Endothelial cell of umbilical vein (primary cell): ENCODE results near the gene C19orf33. TPM values are rescaled to one million over a fixed set of nuclear protein-coding genes. Genes with fewer than 3 reads are reported as not detected.

Experiments
- BruUV-seq: library from RNA; stranded (reverse); fragments of 400-500 nt; replicated peaks from 2 replicates; lab custom pipeline; 2021; lab: Mats Ljungman, UMichigan
- CTCF ChIA-PET: fragments of 300-600, 350-600 bp; sonication (Branson Sonifier 250); formaldehyde crosslinking; loops from one replicate; lab custom pipeline; 2021; ENCODE audit warnings: antibody characterized with exemption, inconsistent platforms; lab: Charles Lee
- POLR2A ChIA-PET: fragments of 300-600, 350-600 bp; sonication (Branson Sonifier 250); formaldehyde crosslinking; loops from one replicate; lab custom pipeline; 2021; ENCODE audit warnings: antibody characterized with exemption, inconsistent platforms; lab: Charles Lee
- DNase-seq: peaks from one replicate; pipeline ENCODE4 v3.0.0-alpha.2; 2011; ENCODE audit warnings: low read depth, low spot score
- FAIRE-seq: peaks from 2 replicates; lab custom pipeline; 2011; peaks lifted over from hg19 to GRCh38; lab: Jason Lieb, UNC
- H2AFZ ChIP-seq: 2 replicates; pipeline ENCODE4 v1.6.0; 2012; ENCODE audit warnings: low read depth, low read length, control low read depth, inconsistent platforms
- H3K27ac ChIP-seq: 2 replicates; pipeline ENCODE4 v1.5.1; 2011; ENCODE audit warnings: low read depth, mild to moderate bottlenecking, control low read depth, low read length, moderate library complexity; ENCODE audit not compliant: insufficient read depth
- H3K27me3 ChIP-seq, 2 experiments: 2 replicates each; pipeline versions ENCODE4 v1.6.0 to v1.6.1; 2011; ENCODE audit warnings: low read length in 2 of 2, mixed read lengths in 1 of 2; ENCODE audit not compliant: control insufficient read depth in 2 of 2, insufficient read depth in 2 of 2
- H3K36me3 ChIP-seq, 2 experiments: 2 replicates in 1 of 2; 3 replicates in 1 of 2; pipeline ENCODE4 v1.5.1; 2011; ENCODE audit warnings: low read length in 2 of 2, mild to moderate bottlenecking in 1 of 2, moderate library complexity in 1 of 2; ENCODE audit not compliant: control insufficient read depth in 2 of 2, insufficient read depth in 2 of 2; ENCODE audit errors: extremely low read depth in 1 of 2
- H3K4me1 ChIP-seq: 3 replicates; pipeline ENCODE4 v1.5.1; 2011; ENCODE audit warnings: mild to moderate bottlenecking, low read length; ENCODE audit not compliant: control insufficient read depth, insufficient read depth; ENCODE audit errors: extremely low read depth
- H3K4me2 ChIP-seq: 2 replicates; pipeline ENCODE4 v1.6.1; 2011; ENCODE audit warnings: low read length, control low read depth, mixed read lengths; ENCODE audit not compliant: insufficient read depth
- H3K4me3 ChIP-seq, 3 experiments: fragments of 200-600 bp in 1 of 3; sonication (generic), shearing (Covaris generic) in 1 of 3; replicated peaks in 1 of 3; 2 replicates each; pipeline ENCODE4 v1.5.1; 2011 to 2016; ENCODE audit warnings: control low read depth in 3 of 3, low read length in 3 of 3, mild to moderate bottlenecking in 2 of 3, inconsistent platforms in 1 of 3, low read depth in 1 of 3, moderate library complexity in 1 of 3; ENCODE audit not compliant: insufficient read depth in 1 of 3
- H3K79me2 ChIP-seq: 2 replicates; pipeline ENCODE4 v1.6.0; 2012; ENCODE audit warnings: low read length, inconsistent platforms; ENCODE audit not compliant: control insufficient read depth, insufficient read depth
- H3K9ac ChIP-seq: replicated peaks from 2 replicates; pipeline ENCODE3; 2011; ENCODE audit warnings: low read length, control low read depth; ENCODE audit not compliant: insufficient read depth; ENCODE audit errors: extremely low read depth
- H3K9me1 ChIP-seq: replicated peaks from 3 replicates; pipeline ENCODE4 v1.6.0; 2011; ENCODE audit warnings: mild to moderate bottlenecking, low read length; ENCODE audit not compliant: control insufficient read depth, insufficient read depth; ENCODE audit errors: extremely low read depth
- H3K9me3 ChIP-seq: replicated peaks from 2 replicates; pipeline ENCODE4 v1.5.1; 2012; ENCODE audit warnings: low read length, inconsistent platforms; ENCODE audit not compliant: control insufficient read depth, insufficient read depth
- H4K20me1 ChIP-seq: replicated peaks from 2 replicates; pipeline ENCODE3; 2011; ENCODE audit warnings: mild to moderate bottlenecking, low read length; ENCODE audit not compliant: control insufficient read depth, insufficient read depth; ENCODE audit errors: extremely low read depth
- EZH2 ChIP-seq: IDR thresholded peaks from 2 replicates; pipeline ENCODE4 v1.6.1; 2012; ENCODE audit warnings: borderline replicate concordance, low read depth, mild to moderate bottlenecking, moderate library complexity, low read length, inconsistent platforms; ENCODE audit not compliant: severe bottlenecking
- FOS ChIP-seq: IDR thresholded peaks from 2 replicates; pipeline ENCODE4 v1.6.1; 2011; ENCODE audit warnings: mild to moderate bottlenecking, low read length, moderate library complexity, borderline replicate concordance; ENCODE audit not compliant: insufficient read depth
- GATA2 ChIP-seq: IDR thresholded peaks from 2 replicates; pipeline ENCODE4 v1.7.0; 2011; ENCODE audit warnings: low read depth, mild to moderate bottlenecking, moderate library complexity, mixed read lengths, low read length; ENCODE audit not compliant: insufficient read length, insufficient read depth
- JUN ChIP-seq: IDR thresholded peaks from 2 replicates; pipeline ENCODE4 v1.6.1; 2011; ENCODE audit warnings: borderline replicate concordance, low read depth; ENCODE audit not compliant: insufficient read length, insufficient read depth
- MYC ChIP-seq: IDR thresholded peaks from one replicate; pipeline ENCODE4 v1.6.1; 2011; ENCODE audit warnings: mild to moderate bottlenecking, low read depth, low read length
- POLR2A ChIP-seq: IDR thresholded peaks from 2 replicates; pipeline ENCODE4 v1.6.1; 2012; ENCODE audit warnings: low read depth, mild to moderate bottlenecking, control low read depth, low read length
- POLR2AphosphoS5 ChIP-seq: IDR thresholded peaks from 2 replicates; pipeline ENCODE4 v1.6.1; 2012; ENCODE audit warnings: low read depth, mild to moderate bottlenecking, control low read depth, low read length, moderate library complexity; ENCODE audit not compliant: insufficient read depth
- dilution Hi-C: fragments of 300-500 bp; cut with MboI; formaldehyde crosslinking; loops from one replicate; pipeline ENCODE4 v1.15.0; 2019; ENCODE audit warnings: low sequenced_read_pairs; ENCODE audit not compliant: extremely low pct_ligation_motif_present
- intact Hi-C: fragments of 100-400 bp; cut with micrococcal nuclease; formaldehyde crosslinking; loops from one replicate; pipeline ENCODE4 v1.10.0; 2022
- polyA plus RNA-seq, 4 experiments: library from polyadenylated mRNA; depleted of rRNA in 3 of 4; stranded (reverse) in 3 of 4; unstranded in 1 of 4; fragments of >200 nt; gene quantifications; 2 replicates each; pipeline versions ENCODE4 v1.2.1 to v1.2.3, GENCODE V29; 2011 to 2012; ENCODE audit warnings: missing spikeins in 1 of 4
- total RNA-seq: library from RNA; stranded (reverse); gene quantifications from 2 replicates; pipeline ENCODE4 v1.2.3, GENCODE V29; 2021
- TF ChIP-seq, protein P1 (sequence below), 2 donors: IDR thresholded peaks; 1 replicate in 1 of 2; 2 replicates in 1 of 2; pipeline ENCODE4 v1.5.1; 2011; ENCODE audit warnings: low read length in 2 of 2, mild to moderate bottlenecking in 2 of 2, moderate library complexity in 2 of 2, control low read depth in 1 of 2, inconsistent platforms in 1 of 2, low read depth in 1 of 2; ENCODE audit not compliant: insufficient read depth in 1 of 2; ENCODE audit errors: extremely low read depth in 1 of 2
- TF ChIP-seq, protein P2 (sequence below): IDR thresholded peaks from 2 replicates; pipeline ENCODE4 v1.6.1; 2011; ENCODE audit not compliant: insufficient read depth, insufficient read length

Gene C19orf33
- total and polyA plus RNA-seq, 2 donors (not counting 3 experiments of a cell fraction or from before 2014, with no cell fraction given): 4.3 to 34.1 TPM

DNA sequence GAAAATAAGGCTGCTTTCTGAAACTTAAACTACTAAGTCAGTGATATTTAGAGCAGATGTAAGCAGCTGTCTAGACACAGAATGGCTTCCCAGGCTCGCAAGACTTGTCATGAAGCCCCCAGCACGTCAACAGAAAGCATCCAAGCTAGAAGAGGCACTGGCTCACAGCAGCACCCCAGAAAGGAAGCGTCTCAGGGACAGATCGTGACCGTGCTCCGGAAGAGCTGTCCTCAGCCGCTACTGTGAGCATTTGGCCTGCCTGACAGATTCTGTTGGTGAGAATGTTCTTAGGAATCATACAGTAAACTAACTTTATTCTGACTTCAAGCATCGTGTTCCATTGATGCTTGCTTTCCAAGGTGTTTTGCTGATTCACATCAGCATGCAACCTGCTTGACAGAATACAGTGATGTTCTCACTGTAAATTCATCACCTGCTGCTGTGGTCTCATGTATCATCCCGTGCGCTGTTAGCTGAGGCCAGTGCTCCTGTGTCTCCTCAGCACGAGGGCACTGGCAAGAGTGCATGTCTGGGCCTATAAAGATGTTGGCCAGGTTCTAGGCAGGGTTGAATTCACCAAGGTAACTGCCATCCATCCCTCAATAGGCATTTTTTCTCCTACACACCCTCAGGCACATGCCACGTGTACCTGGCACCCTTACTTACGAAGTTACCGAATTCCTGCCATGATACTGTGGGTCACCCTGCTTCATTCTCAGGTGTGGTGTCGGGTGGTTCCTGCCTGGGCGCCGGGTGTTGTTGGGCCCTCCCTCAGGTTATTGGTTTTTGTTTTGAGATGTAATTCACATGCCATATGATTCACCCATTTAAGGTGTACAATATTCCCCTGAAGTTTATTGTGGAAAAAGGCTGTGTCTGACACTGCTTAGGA lies 23.8 kb upstream of the C19orf33 start:
- Histone ChIP-seq H3K4me1 (peaks cover 27% of the 10 kb centered on the region), H3K27me3 (no peaks in the 10 kb centered on the region), H3K36me3 (no peaks in the 10 kb centered on the region), H4K20me1 (no peaks in the 10 kb centered on the region), H3K9me3 (no peaks in the 10 kb centered on the region), H3K4me2 (no peak overlapping the region), H2AFZ (no peak overlapping the region), H3K79me2 (no peaks in the 10 kb centered on the region), H3K9me1 (no peaks in the 10 kb centered on the region), H3K9ac (no peak overlapping the region), H3K4me3 (no peak overlapping the region), H3K27ac (no peak overlapping the region)
- BruUV-seq: no TSS peak
- intact Hi-C loops (no loop called here), dilution Hi-C loops (no loop called here)
- TF ChIP-seq, protein P1, sequence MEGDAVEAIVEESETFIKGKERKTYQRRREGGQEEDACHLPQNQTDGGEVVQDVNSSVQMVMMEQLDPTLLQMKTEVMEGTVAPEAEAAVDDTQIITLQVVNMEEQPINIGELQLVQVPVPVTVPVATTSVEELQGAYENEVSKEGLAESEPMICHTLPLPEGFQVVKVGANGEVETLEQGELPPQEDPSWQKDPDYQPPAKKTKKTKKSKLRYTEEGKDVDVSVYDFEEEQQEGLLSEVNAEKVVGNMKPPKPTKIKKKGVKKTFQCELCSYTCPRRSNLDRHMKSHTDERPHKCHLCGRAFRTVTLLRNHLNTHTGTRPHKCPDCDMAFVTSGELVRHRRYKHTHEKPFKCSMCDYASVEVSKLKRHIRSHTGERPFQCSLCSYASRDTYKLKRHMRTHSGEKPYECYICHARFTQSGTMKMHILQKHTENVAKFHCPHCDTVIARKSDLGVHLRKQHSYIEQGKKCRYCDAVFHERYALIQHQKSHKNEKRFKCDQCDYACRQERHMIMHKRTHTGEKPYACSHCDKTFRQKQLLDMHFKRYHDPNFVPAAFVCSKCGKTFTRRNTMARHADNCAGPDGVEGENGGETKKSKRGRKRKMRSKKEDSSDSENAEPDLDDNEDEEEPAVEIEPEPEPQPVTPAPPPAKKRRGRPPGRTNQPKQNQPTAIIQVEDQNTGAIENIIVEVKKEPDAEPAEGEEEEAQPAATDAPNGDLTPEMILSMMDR (IDR thresholded peaks at IDR 0.05; ENCODE audit: extremely low read depth in 1 of 2, insufficient read depth in 1 of 2, low read depth in 1 of 2, low read length in 2 of 2): no peak
- TF ChIP-seq POLR2AphosphoS5: no peak
- TF ChIP-seq JUN: no peak
- no peak for TF ChIP-seq EZH2
- TF ChIP-seq, protein P2, sequence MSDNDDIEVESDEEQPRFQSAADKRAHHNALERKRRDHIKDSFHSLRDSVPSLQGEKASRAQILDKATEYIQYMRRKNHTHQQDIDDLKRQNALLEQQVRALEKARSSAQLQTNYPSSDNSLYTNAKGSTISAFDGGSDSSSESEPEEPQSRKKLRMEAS: no peak
- no peak for TF ChIP-seq MYC
- no peak for TF ChIP-seq POLR2A
- no peak for TF ChIP-seq GATA2
- no peak for TF ChIP-seq FOS
- no peak for FAIRE-seq
- ChIA-PET CTCF (interaction anchor here (0.5 kb wide), 1 partner anchor 45 kb away, joined by 4 read pairs; no protein-coding TSS in a partner anchor), POLR2A (no interaction called here)
- no peak for DNase-seq
